A549 (cell line): Measurements from ENCODE around the gene BIK. TPM values are rescaled to one million over a fixed set of nuclear protein-coding genes. Genes with fewer than 3 reads are reported as not detected.

Experiments
- ATAC-seq, 2 experiments: fragments of 200-7000 bp in 1 of 2; fragments of >200 bp in 1 of 2; cut with Nextera tagmentation in 1 of 2; cut with Tn5 transposase in 1 of 2; 3 replicates each; pipeline versions ENCODE4 v1.8.0 to v1.9.1; 2018 to 2020; ENCODE audit warnings: mild to moderate bottlenecking in 1 of 2, moderate library complexity in 1 of 2
- CTCF ChIA-PET: fragments of 300-600 bp; sonication (Branson Sonifier 250); formaldehyde crosslinking; extraction: SDS; loops from one replicate; lab custom pipeline; 2021; ENCODE audit warnings: antibody characterized with exemption, inconsistent platforms; lab: Yijun Ruan, JAX
- POLR2A ChIA-PET: fragments of 350-600 bp; formaldehyde crosslinking; extraction: SDS; loops from one replicate; lab custom pipeline; 2021; ENCODE audit warnings: antibody characterized with exemption, inconsistent platforms; lab: Yijun Ruan, JAX
- DNase-seq, 2 experiments: peaks; one replicate each; pipeline versions ENCODE4 v3.0.0 to v3.0.0-alpha.2; 2011 to 2016; ENCODE audit warnings: low read depth in 1 of 2, low spot score in 1 of 2
- FAIRE-seq: peaks from 2 replicates; lab custom pipeline; 2011; peaks lifted over from hg19 to GRCh38; lab: Jason Lieb, UNC
- H3K27ac ChIP-seq, 2 experiments: fragments of >200 bp; sonication (Bioruptor Twin); formaldehyde crosslinking; 3 replicates each; pipeline ENCODE4 v1.5.1; 2016 to 2017
- H3K4me1 ChIP-seq: fragments of >200 bp; sonication (Bioruptor Twin); formaldehyde crosslinking; 3 replicates; pipeline ENCODE4 v1.6.1; 2016
- H3K4me2 ChIP-seq: fragments of >200 bp; sonication (Bioruptor Twin); formaldehyde crosslinking; 3 replicates; pipeline ENCODE4 v1.6.1; 2016
- H3K4me3 ChIP-seq: fragments of >200 bp; sonication (Bioruptor Twin); formaldehyde crosslinking; 3 replicates; pipeline ENCODE4 v1.5.1; 2016
- H3K9me3 ChIP-seq: fragments of >200 bp; sonication (Bioruptor Twin); formaldehyde crosslinking; 3 replicates; pipeline ENCODE4 v1.6.1; 2016
- CHD2 ChIP-seq: fragments of 150-350 bp; IDR thresholded peaks from 2 replicates; pipeline ENCODE4 v1.6.1; 2014; ENCODE audit warnings: low read length; ENCODE audit not compliant: partially characterized antibody
- CHD4 ChIP-seq: fragments of 200-600 bp; sonication (generic); IDR thresholded peaks from 2 replicates; pipeline ENCODE4 v1.6.1; 2016; ENCODE audit warnings: antibody characterized with exemption, mild to moderate bottlenecking, borderline replicate concordance
- EHMT2 ChIP-seq: fragments of 200-600 bp; sonication (generic); IDR thresholded peaks from 2 replicates; pipeline ENCODE4 v1.6.1; 2016; ENCODE audit warnings: antibody characterized with exemption, low read depth, mild to moderate bottlenecking, moderate library complexity
- FOSB ChIP-seq: fragments of 250-450 bp; sonication (Bioruptor Pico); IDR thresholded peaks from 2 replicates; pipeline ENCODE4 v1.5.0; 2020; ENCODE audit warnings: mild to moderate bottlenecking, moderate library complexity
- FOXS1 ChIP-seq: fragments of 250-450 bp; sonication (Bioruptor Pico); IDR thresholded peaks from 2 replicates; pipeline ENCODE4 v1.5.0; 2020; ENCODE audit warnings: mild to moderate bottlenecking, moderate library complexity
- HDAC2 ChIP-seq: fragments of 200-600 bp; sonication (generic); IDR thresholded peaks from 2 replicates; pipeline ENCODE4 v1.6.1; 2016
- HOXB13 ChIP-seq: fragments of 250-450 bp; sonication (Bioruptor Pico); IDR thresholded peaks from 2 replicates; pipeline ENCODE4 v1.5.0; 2020; ENCODE audit warnings: low read depth, mild to moderate bottlenecking, moderate library complexity
- HOXB5 ChIP-seq: fragments of 250-450 bp; sonication (Bioruptor Pico); IDR thresholded peaks from 2 replicates; pipeline ENCODE4 v1.5.0; 2020; ENCODE audit warnings: mild to moderate bottlenecking, moderate library complexity
- JUN ChIP-seq, 2 experiments: fragments of >200 bp; sonication (Bioruptor Twin); formaldehyde crosslinking; IDR thresholded peaks; 2 replicates in 1 of 2; 3 replicates in 1 of 2; pipeline ENCODE4 v1.6.1; 2016 to 2017
- MAZ ChIP-seq: fragments of 150-350 bp; IDR thresholded peaks from 2 replicates; pipeline ENCODE4 v1.6.1; 2014; ENCODE audit warnings: antibody characterized with exemption, low read depth, low read length, borderline replicate concordance
- MYC ChIP-seq: IDR thresholded peaks from 2 replicates; pipeline ENCODE4 v1.6.1; 2012; ENCODE audit warnings: mild to moderate bottlenecking, inconsistent platforms, low read length, improper control_type of control experiment, borderline replicate concordance
- NR3C1 ChIP-seq: fragments of >200 bp; sonication (Bioruptor Twin); formaldehyde crosslinking; IDR thresholded peaks from 3 replicates; pipeline ENCODE4 v1.6.1; 2017
- PHF8 ChIP-seq: fragments of 200-600 bp; sonication (generic); IDR thresholded peaks from 2 replicates; pipeline ENCODE4 v1.6.1; 2016; ENCODE audit warnings: low read depth, mild to moderate bottlenecking, antibody characterized with exemption, moderate library complexity, borderline replicate concordance
- RCOR1 ChIP-seq: fragments of 150-350 bp; IDR thresholded peaks from 2 replicates; pipeline ENCODE4 v1.6.1; 2014; ENCODE audit warnings: antibody characterized with exemption, low read length, low read depth
- RFX5 ChIP-seq: fragments of 450-650 bp; IDR thresholded peaks from 2 replicates; pipeline ENCODE4 v1.7.1; 2014; ENCODE audit warnings: antibody characterized with exemption, mild to moderate bottlenecking, moderate library complexity
- SREBF2 ChIP-seq: fragments of 450-650 bp; IDR thresholded peaks from 2 replicates; pipeline ENCODE4 v1.6.1; 2014; ENCODE audit warnings: mild to moderate bottlenecking, moderate library complexity
- TP53 ChIP-seq: fragments of 250-450 bp; sonication (Bioruptor Pico); IDR thresholded peaks from 2 replicates; pipeline ENCODE4 v1.5.0; 2021; ENCODE audit warnings: mild to moderate bottlenecking, moderate library complexity
- ZC3H11A ChIP-seq: fragments of 450-650 bp; IDR thresholded peaks from 2 replicates; pipeline ENCODE4 v1.6.1; 2014; ENCODE audit warnings: antibody characterized with exemption, mild to moderate bottlenecking
- ZFP36 ChIP-seq: fragments of 450-650 bp; IDR thresholded peaks from 2 replicates; pipeline ENCODE4 v1.6.1; 2014; ENCODE audit warnings: borderline replicate concordance; ENCODE audit not compliant: partially characterized antibody
- ZNF302 ChIP-seq: fragments of 250-450 bp; sonication (Bioruptor Pico); IDR thresholded peaks from 2 replicates; pipeline ENCODE4 v1.9.0; 2021; ENCODE audit warnings: inconsistent platforms, mild to moderate bottlenecking, moderate library complexity
- ZSCAN20 ChIP-seq: fragments of 250-450 bp; sonication (Bioruptor Pico); IDR thresholded peaks from 2 replicates; pipeline ENCODE4 v1.8.0; 2022; ENCODE audit warnings: mild to moderate bottlenecking, moderate library complexity
- WGBS: methylation state at CpG from one replicate; pipeline ENCODE4 v1.1.6; 2017; ENCODE audit errors: missing lambda C conversion rate; 5-methylcytosine and 5-hydroxymethylcytosine counted together
- polyA plus RNA-seq, 4 experiments: library from polyadenylated mRNA; depleted of rRNA in 3 of 4; stranded (reverse); fragments of >200 nt; fragmentation: RNase III in 1 of 4; extraction: RNeasy Plus Mini Kit Qiagen cat#74134 plus additional on column Dnase treatment in 1 of 4; gene quantifications; 2 replicates in 3 of 4; 3 replicates in 1 of 4; pipeline ENCODE4 v1.2.3, GENCODE V29; 2011 to 2017
- TF ChIP-seq, protein P1 (sequence below): fragments of 250-450 bp; sonication (Bioruptor Pico); IDR thresholded peaks from 2 replicates; pipeline ENCODE4 v1.5.0; 2021; ENCODE audit warnings: mild to moderate bottlenecking, moderate library complexity, borderline replicate concordance
- TF ChIP-seq, protein P2 (sequence below): IDR thresholded peaks from 2 replicates; pipeline ENCODE4 v1.6.1; 2012; ENCODE audit warnings: low read depth, borderline replicate concordance
- TF ChIP-seq, protein P3 (sequence below): IDR thresholded peaks from 2 replicates; pipeline ENCODE4 v1.6.1; 2012

Gene BIK
- polyA plus RNA-seq, 2 of the 4 experiments (the other 2 are of a cell fraction): 0.54 to 0.88 TPM

DNA sequence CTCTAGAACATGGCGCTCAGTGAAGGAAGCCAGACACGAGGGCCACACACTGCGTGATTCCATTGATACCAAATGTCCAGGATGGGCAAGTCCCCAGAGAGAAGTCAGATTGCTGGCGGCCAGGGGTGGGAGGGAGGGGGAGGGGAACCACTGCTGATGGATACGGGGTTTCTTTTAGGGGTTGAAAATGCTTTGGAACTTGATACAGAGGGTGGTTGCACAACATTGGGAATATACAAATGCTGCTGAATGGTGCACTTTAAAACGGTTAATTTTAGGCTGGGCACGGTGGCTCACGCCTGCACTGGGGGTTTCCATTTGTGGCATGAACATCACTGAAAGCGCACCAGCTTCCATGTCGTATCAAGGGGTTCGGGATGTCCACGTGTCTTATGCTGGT, 45.9 kb downstream of the BIK start:
- no peak for DNase-seq
- FAIRE-seq: no peak
- ATAC-seq: no peak
- H3K4me3 ChIP-seq: no peak overlapping the region
- CTCF ChIA-PET: interaction anchor here (1.2 kb wide), 1 partner anchor 289 kb away, joined by 4 read pairs; no protein-coding TSS in a partner anchor
- peaks cover 10% of the 10 kb centered on the region; the same call in 2 of the 3 replicates for H3K4me1 ChIP-seq
- no peak overlapping the region for H3K4me2 ChIP-seq
- 91% methylated on average over 10 of the region's 12 CpGs for WGBS
- H3K9me3 ChIP-seq: no peaks in the 10 kb centered on the region
- H3K27ac ChIP-seq: no peak overlapping the region
- POLR2A ChIA-PET: no interaction called here
- TF ChIP-seq MYC (no peak), FOSB (CRISPR knock-in tag) (no peak), ZFP36 (no peak), JUN (IDR thresholded peaks at IDR 0.05) (no peak), HDAC2 (no peak), PHF8 (no peak), SREBF2 (no peak), RFX5 (no peak), MAZ (no peak), EHMT2 (no peak)
- TF ChIP-seq, protein P1, sequence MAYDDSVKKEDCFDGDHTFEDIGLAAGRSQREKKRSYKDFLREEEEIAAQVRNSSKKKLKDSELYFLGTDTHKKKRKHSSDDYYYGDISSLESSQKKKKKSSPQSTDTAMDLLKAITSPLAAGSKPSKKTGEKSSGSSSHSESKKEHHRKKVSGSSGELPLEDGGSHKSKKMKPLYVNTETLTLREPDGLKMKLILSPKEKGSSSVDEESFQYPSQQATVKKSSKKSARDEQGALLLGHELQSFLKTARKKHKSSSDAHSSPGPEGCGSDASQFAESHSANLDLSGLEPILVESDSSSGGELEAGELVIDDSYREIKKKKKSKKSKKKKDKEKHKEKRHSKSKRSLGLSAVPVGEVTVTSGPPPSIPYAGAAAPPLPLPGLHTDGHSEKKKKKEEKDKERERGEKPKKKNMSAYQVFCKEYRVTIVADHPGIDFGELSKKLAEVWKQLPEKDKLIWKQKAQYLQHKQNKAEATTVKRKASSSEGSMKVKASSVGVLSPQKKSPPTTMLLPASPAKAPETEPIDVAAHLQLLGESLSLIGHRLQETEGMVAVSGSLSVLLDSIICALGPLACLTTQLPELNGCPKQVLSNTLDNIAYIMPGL (CRISPR knock-in tag): no peak
- TF ChIP-seq, protein P2, sequence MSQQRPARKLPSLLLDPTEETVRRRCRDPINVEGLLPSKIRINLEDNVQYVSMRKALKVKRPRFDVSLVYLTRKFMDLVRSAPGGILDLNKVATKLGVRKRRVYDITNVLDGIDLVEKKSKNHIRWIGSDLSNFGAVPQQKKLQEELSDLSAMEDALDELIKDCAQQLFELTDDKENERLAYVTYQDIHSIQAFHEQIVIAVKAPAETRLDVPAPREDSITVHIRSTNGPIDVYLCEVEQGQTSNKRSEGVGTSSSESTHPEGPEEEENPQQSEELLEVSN: no peak

DNA sequence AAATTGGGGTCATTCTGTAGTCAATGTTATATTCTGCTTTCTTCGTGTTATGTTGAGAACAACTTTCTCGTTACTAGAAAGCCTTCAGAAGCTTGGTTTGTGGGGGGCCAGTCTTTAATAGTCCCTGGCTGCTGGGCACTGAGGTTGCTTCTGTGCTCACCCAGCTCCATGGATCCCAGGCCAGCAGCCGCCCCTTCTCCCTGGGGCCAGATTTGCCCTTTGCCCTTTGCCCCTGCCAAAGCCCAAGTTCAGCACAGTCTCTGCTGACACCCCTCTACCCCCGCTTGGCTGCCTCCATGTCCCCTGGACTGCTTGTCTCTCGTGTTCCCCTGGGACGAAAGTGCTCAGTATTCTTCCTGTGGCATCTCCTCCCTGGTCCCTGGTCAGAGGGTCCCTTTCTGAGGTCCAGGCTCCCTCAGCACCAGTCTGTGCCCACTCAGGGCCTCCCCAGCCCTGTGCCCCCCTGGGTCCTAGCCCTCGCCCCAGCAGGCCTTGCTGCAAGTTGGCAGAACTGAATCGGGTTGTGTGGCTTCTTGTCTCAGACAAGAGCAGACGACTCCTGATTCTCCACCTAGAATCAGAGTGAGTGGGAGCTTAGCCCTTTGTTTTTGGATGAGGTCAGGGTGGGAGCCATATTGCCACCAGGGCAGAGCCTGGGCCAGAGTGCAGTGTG, 47.5 kb downstream of the BIK start:
- FAIRE-seq (no peak), ATAC-seq (no peak), DNase-seq (no peak)
- 89% methylated on average over 7 of the region's 9 CpGs for WGBS
- H3K27ac ChIP-seq: no peak overlapping the region
- peaks cover 5% of the 10 kb centered on the region; the same call in 2 of the 3 replicates for H3K4me1 ChIP-seq
- H3K4me3 ChIP-seq: no peak overlapping the region
- H3K9me3 ChIP-seq: no peaks in the 10 kb centered on the region
- no peak for TF ChIP-seq EHMT2
- no peak for TF ChIP-seq MAZ
- TF ChIP-seq CHD4: no peak
- TF ChIP-seq CHD2: no peak
- TF ChIP-seq HOXB13 (CRISPR knock-in tag): no peak
- no peak for TF ChIP-seq NR3C1
- TF ChIP-seq ZNF302 (CRISPR knock-in tag): no peak
- no peak overlapping the region for H3K4me2 ChIP-seq
- CTCF ChIA-PET: interaction anchor here (1.2 kb wide), 1 partner anchor 24 kb away, joined by 3 read pairs; no protein-coding TSS in a partner anchor
- POLR2A ChIA-PET: no interaction called here

DNA sequence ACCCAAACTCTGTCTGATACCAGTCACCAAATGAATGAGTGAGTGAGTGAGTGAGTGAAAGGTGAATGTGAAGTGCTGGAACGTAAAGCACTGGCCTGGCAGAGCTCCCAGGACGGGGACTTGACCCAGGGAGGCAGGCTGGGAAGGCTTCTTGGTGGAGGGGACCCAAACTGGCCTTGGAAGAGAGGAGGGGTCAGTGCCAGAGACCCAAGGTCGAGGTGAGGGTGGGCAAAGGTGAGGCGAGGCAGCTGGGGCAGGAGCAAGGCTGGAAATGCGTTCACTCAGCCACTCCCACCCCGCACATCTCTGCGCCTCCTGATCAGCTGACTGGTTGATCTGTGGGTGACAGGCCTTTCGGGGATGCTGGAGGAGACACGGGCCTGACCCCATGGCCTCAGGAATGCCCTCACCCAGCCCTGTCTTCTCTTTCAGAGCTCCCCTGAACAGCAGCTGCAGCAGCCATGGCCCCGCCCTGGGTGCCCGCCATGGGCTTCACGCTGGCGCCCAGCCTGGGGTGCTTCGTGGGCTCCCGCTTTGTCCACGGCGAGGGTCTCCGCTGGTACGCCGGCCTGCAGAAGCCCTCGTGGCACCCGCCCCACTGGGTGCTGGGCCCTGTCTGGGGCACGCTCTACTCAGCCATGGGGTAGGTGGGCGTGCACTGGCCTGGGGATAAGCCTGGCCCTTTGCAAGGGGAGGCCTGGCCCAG, 48.4 kb downstream of the BIK start:
- ATAC-seq: no peak
- Histone ChIP-seq H3K9me3 (no peaks in the 10 kb centered on the region), H3K4me1 (peaks cover 1% of the 10 kb centered on the region; the same call in 2 of the 3 replicates), H3K4me2 (no peak overlapping the region)
- POLR2A ChIA-PET: no interaction called here
- whole genome bisulfite sequencing: 85% methylated on average over 7 of the region's 24 CpGs
- TF ChIP-seq ZSCAN20 (CRISPR knock-in tag) (no peak), TP53 (CRISPR knock-in tag) (no peak), ZC3H11A (no peak), HOXB5 (no peak), FOXS1 (CRISPR knock-in tag) (no peak), HDAC2 (no peak), RCOR1 (no peak)
- TF ChIP-seq, protein P3, sequence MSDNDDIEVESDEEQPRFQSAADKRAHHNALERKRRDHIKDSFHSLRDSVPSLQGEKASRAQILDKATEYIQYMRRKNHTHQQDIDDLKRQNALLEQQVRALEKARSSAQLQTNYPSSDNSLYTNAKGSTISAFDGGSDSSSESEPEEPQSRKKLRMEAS: no peak
- TF ChIP-seq, all 56 proteins: peak for 0
- DNase-seq (no peak), FAIRE-seq (no peak)
- CTCF ChIA-PET: no interaction called here
- Histone ChIP-seq H3K27ac (no peak overlapping the region), H3K4me3 (no peak overlapping the region)
